GM19397 (cell line): Measurements from ENCODE around the gene HERC6.
"Not testable (repeated sequence)": the region's sequence is repeated elsewhere in the genome, so short reads cannot be mapped to it uniquely, and the experiment has no call there.

Source experiments
- ATAC-seq: cut with Tn5 transposase; IDR thresholded peaks from one replicate; pipeline ENCODE4 v1.9.1; 2021; ENCODE audit warnings: mild to moderate bottlenecking, moderate library complexity; ENCODE audit not compliant: unreplicated experiment

HERC6 gene

DNA sequence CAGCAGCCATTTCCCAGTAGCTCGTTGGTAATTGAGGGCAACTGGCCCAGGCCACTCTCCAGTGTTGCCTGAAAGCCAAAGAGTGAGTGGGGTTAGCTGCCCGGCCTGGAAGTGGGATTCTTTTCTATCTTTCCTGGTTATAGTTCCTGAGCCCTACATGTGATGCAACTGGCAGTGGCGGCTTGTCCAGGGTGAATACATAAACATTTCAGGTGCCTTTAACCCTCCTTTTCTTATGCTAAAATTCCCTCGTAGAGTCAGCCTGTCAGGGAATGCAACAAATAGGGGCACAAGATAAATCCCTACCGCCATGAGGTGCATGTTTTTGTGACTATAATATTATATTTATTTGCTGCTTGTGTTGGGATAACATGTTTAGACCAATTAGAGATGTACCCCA, 64.8 kb downstream of the HERC6 start:
- ATAC-seq: no peak

DNA sequence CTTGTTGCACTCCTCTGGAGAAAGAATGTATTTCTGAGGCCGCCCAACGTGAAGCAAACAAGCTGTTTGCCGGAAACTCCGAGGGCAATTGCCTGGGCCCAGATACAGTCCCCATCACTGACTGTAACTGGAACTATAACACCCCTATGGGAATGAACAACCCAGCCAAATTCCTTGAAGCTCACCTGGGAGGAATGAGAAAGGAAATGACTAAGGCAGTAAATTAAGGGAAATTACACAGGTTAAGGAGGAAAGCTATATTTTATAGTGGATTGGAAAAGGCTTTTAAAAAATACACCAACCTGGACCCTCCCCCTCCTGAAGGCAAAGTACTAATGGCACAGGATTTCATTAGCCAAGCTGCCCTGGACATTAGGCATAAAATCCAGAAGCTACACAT, 66.6 kb downstream of the HERC6 start:
- ATAC-seq: no peak

GRCh38 chr4:88446124-88446523, 67.5 kb downstream of the HERC6 start:
- ATAC-seq: no peak

GRCh38 chr4:88447371-88448095, 68.9 kb downstream of the HERC6 start:
- no peak for ATAC-seq

DNA sequence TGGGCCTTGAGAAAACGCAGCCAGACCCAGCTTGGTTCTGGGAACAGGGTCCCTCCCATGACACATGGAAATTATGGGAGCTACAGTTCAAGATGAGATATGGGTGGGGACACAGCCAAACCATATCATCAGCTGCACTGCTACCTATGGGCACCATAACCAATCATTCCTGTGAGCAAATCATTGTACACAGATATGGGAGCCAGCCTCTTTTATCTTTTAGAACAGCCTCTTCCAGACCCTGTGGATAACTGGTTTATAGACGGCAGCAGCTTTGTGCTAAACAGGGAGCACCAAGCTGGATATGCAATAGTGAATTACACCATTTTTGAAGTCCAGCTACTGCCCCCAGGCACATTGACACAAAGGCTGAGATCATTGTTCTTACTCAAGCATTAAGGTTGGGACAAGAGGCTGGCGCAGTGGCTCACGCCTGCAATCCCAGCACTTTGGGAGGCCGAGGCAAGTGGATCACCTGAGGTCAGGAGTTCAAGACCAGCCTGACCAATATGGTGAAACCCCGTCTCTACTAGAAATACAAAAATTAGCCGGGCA, 69.6 kb downstream of the HERC6 start:
- ATAC-seq: not testable (repeated sequence)

GRCh38 chr4:88448889-88449288, 70.2 kb downstream of the HERC6 start:
- ATAC-seq: no peak

GRCh38 chr4:88449290-88449689, 70.6 kb downstream of the HERC6 start:
- ATAC-seq: no peak

- no peak for ATAC-seq
Observed at GRCh38 chr4:88451205-88451604, 72.6 kb downstream of the HERC6 start.

- no peak for ATAC-seq
Observed at GRCh38 chr4:88452912-88453311, 74.3 kb downstream of the HERC6 start.

- peak; percentile 94 for ATAC-seq
Observed at GRCh38 chr4:88456670-88457306, 78.1 kb downstream of the HERC6 start, which contains the start of gene HERC5. Gene HERC5, plus strand, starts transcription at chr4:88457119. Its CDS starts 151 bp downstream, at chr4:88457270.

DNA sequence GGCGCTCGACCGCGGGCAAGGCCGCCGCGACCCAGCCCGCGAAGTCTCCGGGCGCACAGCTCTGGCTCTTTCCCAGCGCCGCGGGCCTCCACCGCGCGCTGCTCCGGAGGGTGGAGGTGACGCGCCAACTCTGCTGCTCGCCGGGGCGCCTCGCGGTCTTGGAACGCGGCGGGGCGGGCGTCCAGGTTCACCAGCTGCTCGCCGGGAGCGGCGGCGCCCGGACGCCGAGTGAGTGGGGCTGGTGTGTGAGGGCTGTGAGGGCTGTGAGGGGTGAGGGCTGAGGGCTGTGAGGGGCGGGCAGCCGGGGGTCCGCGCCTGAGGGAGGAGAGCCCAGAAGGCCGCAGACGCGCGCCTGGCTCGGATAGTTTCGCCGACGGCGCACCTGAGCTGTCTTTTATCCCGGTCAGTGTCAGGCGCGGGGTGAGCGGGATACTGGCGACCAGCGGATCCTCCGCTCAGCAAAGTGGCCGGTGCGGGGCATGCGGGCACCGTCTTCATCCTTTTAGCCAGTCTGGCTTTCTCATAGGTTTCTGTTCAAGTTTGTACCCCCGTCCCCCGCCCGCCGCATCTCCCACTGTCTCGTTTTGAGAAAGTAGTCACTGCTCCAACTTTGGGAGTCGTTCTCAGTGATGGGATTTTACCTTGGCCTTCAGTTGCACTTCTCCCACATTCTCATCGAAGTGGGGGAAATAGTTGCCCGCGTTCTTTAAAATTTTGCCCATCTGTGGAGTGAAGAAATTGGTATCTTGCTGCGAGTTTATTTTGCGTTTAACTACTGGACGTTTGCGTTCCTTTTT, 78.9 kb downstream of the HERC6 start:
- ATAC-seq: peak; percentile 49

DNA sequence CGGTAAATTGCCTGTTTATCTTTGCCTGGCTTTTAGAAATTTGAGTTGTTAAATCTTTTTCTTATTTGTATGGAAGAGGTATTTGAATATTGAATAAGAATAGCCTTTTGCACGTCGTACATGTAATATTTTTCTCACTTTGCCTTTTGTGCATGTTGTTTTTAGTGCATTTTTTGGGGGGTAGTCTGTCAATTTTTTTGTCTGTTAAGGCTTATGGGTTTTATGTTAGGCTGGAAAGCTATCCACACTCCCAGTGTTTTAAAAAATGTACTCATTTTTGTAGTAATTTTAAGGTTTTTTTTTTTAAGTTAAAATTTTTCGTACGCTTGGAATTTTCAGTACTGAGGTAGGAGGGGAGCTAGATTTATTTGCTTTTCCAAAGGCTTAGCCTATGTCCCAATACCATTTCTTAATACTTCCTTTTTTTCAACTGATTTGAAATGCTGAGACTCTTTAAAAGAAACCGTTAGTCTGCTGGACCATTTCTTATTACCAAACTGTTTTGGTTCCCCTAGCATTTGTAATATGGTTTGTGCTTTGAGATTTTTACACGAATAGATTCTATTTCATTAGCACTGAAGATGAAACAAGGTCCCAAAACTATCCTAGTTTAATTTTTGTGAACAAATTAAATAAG, 79.6 kb downstream of the HERC6 start:
- ATAC-seq: no peak

DNA sequence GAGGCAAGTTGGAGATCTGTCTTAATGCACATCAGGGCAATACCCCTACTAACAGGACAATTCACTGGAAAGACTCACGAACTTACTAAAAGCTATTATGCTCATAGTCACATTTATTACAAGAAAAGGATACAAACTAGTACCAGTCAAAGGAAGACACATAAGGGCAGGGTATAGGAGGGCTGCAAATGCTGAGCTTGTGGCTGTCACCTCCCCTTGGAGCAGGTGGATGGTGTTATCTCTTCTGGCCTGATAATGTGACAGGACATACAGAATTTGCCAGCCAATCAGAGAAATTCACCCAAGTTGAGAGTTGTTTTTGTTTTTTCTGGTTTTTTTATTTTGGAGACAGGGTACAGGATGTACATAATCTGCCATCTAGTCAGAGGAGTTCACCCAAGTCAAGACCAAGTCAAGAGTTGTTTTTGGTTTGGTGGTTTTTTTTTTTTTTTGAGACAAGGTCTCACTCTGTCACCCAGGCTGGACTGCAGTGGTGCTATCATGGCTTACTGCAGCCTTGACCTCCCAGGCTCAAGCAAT, 87.1 kb downstream of the HERC6 start:
- ATAC-seq: no peak

DNA sequence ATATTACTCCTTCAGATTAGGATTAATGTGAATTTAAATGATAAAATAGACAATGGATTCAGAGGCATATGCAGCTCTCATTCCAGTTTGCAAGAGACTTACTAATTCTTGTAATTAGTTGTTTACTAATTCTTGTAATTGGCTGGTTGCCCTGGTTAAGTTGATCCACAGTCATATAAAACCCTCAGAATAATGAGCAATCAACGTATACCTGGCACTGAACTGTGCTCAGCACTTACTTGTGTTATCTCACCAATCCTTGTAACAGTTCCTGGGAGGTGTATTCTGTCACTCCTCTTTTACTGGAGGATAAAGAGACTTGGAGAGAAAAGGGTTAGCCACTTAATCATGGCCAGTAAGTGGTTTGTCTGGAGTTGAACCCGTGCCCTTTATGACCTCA, 88.7 kb downstream of the HERC6 start:
- ATAC-seq: no peak

DNA sequence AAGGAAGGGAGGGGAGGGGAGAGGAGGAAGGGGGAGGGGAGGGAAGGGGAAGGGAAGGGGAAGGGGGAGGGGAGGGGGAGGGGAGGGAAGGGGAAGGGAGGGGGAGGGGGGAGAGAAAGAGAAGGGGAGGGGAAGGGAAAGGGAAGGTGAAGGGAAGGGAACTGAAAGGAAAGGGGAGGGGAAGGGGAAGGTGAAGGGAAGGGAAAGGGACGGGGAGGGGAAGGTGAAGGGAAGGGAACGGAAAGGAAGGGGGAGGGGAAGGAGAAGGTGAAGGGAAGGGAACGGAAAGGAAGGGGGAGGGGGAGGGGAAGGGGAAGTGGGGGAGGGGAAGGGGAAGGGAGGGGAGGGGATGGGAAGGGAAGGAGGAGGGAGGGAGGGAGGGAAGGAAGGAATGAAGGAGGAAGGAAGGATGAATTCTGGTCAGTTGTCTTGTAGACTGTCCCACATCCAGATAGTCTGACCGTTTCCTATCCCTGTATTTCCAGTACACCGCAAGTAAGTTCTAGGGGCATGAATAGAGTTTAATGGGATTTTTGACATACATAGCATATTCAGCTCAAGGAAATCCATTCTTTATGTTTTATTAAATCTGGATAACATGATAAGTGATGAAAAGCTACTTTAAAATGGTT, 98.7 kb downstream of the HERC6 start:
- no peak for ATAC-seq

- ATAC-seq: no peak
Observed at GRCh38 chr4:88478247-88478646, 99.6 kb downstream of the HERC6 start.

GRCh38 chr4:88481537-88481936, 102.9 kb downstream of the HERC6 start:
- ATAC-seq: no peak

- no peak for ATAC-seq
Observed at GRCh38 chr4:88489100-88489761, 110.6 kb downstream of the HERC6 start.
